ENCODE results near the gene CST2. TPM values are rescaled to one million over a fixed set of nuclear protein-coding genes. Genes with fewer than 3 reads are reported as not detected.

CST2 gene
- total and polyA plus RNA-seq, 10 donors, result 0.16 to 0.96 (median 0.50) TPM; not detected in 7

DNA sequence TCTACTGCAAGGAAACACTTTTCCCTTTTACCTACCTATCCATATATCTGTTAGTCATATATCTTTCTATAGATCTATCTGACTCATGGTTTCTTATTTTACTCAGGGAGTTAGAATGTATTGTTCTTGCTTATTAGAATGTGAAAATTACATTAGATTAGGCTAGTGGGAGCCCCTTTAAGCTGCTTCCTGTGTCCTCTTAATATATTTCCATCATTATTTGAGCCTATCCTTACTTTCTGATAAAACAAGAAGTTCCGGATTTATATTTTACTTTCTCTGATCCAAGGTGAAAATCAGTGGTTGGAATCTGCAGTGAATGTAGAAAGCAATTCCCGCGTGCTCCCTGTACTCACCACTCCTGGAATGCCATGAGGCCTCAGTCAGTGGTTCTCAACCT is 31.0 kb downstream of the CST2 start:
- H3K4me3 ChIP-seq, result no peak overlapping the region
- H3K27me3 ChIP-seq (replicated peaks in 1 of 7), result peaks cover 0 to 13% (median 0%) of the 10 kb centered on the region in 7 donors
- intact Hi-C loops (cut with DNase I; ENCODE audit: low total_unique reads), result no loop called here
- 70 to 93% (median 90%) methylated on average over 3 of the region's 3 CpGs for WGBS, 5 donors
- no peaks in the 10 kb centered on the region for H3K9me3 ChIP-seq
- H3K36me3 ChIP-seq, result no peaks in the 10 kb centered on the region
- DNase-seq, result no peak
- H3K4me1 ChIP-seq, result no peaks in the 10 kb centered on the region
- no peak overlapping the region for H3K27ac ChIP-seq
- TF ChIP-seq POLR2AphosphoS5 (IDR thresholded peaks at IDR 0.05) (no peak), POLR2A (IDR thresholded peaks at IDR 0.05) (no peak)
- TF ChIP-seq, protein P1, sequence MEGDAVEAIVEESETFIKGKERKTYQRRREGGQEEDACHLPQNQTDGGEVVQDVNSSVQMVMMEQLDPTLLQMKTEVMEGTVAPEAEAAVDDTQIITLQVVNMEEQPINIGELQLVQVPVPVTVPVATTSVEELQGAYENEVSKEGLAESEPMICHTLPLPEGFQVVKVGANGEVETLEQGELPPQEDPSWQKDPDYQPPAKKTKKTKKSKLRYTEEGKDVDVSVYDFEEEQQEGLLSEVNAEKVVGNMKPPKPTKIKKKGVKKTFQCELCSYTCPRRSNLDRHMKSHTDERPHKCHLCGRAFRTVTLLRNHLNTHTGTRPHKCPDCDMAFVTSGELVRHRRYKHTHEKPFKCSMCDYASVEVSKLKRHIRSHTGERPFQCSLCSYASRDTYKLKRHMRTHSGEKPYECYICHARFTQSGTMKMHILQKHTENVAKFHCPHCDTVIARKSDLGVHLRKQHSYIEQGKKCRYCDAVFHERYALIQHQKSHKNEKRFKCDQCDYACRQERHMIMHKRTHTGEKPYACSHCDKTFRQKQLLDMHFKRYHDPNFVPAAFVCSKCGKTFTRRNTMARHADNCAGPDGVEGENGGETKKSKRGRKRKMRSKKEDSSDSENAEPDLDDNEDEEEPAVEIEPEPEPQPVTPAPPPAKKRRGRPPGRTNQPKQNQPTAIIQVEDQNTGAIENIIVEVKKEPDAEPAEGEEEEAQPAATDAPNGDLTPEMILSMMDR (IDR thresholded peaks at IDR 0.05 in 8 of 11, conservative IDR thresholded peaks at IDR 0.05 in 3 of 11), result no peak

DNA sequence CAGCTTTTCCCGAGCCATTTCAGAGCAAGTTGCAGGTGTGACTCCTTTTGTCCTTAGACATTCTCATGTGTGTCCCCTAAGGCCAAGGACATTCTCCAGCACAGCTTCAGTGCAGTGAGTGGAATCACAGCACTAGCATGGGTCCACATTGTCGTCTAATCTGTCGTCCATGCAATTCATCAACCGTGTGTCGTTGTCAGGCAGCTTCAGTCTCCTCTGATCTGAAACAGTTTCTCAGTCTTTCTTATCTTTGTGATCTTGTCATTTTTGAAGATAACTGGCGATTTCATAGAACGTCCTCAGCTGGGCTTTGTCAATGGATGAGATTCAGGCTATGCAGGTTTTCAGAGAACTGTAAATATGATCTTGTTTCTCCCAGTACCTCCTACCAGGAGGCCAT is 31.7 kb downstream of the CST2 start:
- no peaks in the 10 kb centered on the region for H3K9me3 ChIP-seq
- no peaks in the 10 kb centered on the region for H3K36me3 ChIP-seq
- no peak overlapping the region for H3K27ac ChIP-seq
- intact Hi-C loops (cut with DNase I; ENCODE audit: low total_unique reads), result no loop called here
- TF ChIP-seq POLR2A (IDR thresholded peaks at IDR 0.05), result no peak
- TF ChIP-seq POLR2AphosphoS5 (IDR thresholded peaks at IDR 0.05), result no peak
- TF ChIP-seq, protein P1 (IDR thresholded peaks at IDR 0.05 in 8 of 11, conservative IDR thresholded peaks at IDR 0.05 in 3 of 11), result no peak
- no peak for DNase-seq
- no peak overlapping the region for H3K4me3 ChIP-seq
- H3K27me3 ChIP-seq (replicated peaks in 1 of 7), result peaks cover 0 to 13% (median 0%) of the 10 kb centered on the region in 7 donors
- WGBS, 5 donors, result 46 to 84% (median 72%) methylated on average over 7 of the region's 7 CpGs
- H3K4me1 ChIP-seq, result no peaks in the 10 kb centered on the region

DNA sequence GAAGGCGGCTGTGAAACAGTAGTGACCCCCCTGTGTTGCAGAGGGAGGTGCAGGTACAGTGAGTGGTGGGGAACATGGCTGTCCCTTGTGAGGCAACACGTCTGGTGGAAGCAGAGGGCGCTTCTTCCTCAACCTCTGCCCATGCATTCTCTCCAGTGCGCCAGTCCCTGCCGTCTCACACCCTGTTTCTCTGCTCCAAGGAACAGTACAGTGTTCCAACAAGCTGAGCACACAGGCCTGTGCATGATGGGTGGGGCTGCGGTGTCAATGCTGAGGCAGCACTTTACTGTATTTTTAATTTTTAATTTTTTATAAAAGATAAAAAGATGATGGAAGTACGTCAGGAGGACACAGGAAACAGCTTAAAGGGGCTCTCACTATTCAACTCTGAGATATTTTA is 32.5 kb downstream of the CST2 start:
- no peak overlapping the region for H3K27ac ChIP-seq
- H3K27me3 ChIP-seq (replicated peaks in 1 of 7), result peaks cover 0 to 13% (median 0%) of the 10 kb centered on the region in 7 donors
- no peak overlapping the region for H3K4me3 ChIP-seq
- TF ChIP-seq, protein P1 (IDR thresholded peaks at IDR 0.05 in 8 of 11, conservative IDR thresholded peaks at IDR 0.05 in 3 of 11), result no peak
- TF ChIP-seq POLR2A (IDR thresholded peaks at IDR 0.05) (no peak), POLR2AphosphoS5 (IDR thresholded peaks at IDR 0.05) (no peak)
- no peaks in the 10 kb centered on the region for H3K9me3 ChIP-seq
- H3K36me3 ChIP-seq, result no peaks in the 10 kb centered on the region
- 77 to 90% (median 85%) methylated on average over 5 to 7 of the region's 7 CpGs for WGBS, 5 donors
- no peak for DNase-seq
- no peaks in the 10 kb centered on the region for H3K4me1 ChIP-seq
- intact Hi-C loops (cut with DNase I; ENCODE audit: low total_unique reads), result no loop called here

DNA sequence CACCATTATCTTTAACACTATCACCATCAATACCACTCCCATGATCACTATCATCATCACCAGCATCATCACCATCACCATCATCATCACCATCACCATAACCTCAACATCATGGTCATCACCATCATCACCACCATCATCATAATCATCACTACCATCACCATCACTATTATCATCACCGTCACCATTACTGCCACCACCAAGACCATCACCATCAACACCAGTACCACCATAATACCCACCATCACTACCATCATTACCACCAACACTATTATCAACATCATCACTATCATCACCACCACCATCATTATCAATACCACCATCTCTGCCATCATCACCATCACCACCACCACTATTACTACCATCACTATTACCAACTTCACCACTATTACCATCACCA is 43.1 kb downstream of the CST2 start:
- H3K27me3 ChIP-seq (replicated peaks in 1 of 7), result peaks cover 0 to 16% (median 0%) of the 10 kb centered on the region in 7 donors
- H3K4me3 ChIP-seq, result no peak overlapping the region
- H3K9me3 ChIP-seq, result peaks cover 0 to 4% (median 0%) of the 10 kb centered on the region in 8 donors
- no peaks in the 10 kb centered on the region for H3K36me3 ChIP-seq
- no peaks in the 10 kb centered on the region for H3K4me1 ChIP-seq
- intact Hi-C loops (cut with DNase I; ENCODE audit: low total_unique reads), result no loop called here
- DNase-seq, result no peak
- WGBS, 5 donors, result 88 to 94% (median 93%) methylated on average over 1 of the region's 1 CpG
- no peak overlapping the region for H3K27ac ChIP-seq
- no peak for TF ChIP-seq POLR2AphosphoS5 (IDR thresholded peaks at IDR 0.05)
